Stimulated activated CD8-positive, alpha-beta memory T cell treated with anti-CD3 and anti-CD28 coated beads, Interleukin-15, amount 100 ng/mL, for 48 hours (primary cell): ENCODE measurements around the gene LCE1B.

Experiments
- DNase-seq, 2 donors: peaks; one replicate each; pipeline ENCODE4 v3.0.0-alpha.2; 2020; ENCODE audit warnings: low read depth in 2 of 2

Gene LCE1B

DNA sequence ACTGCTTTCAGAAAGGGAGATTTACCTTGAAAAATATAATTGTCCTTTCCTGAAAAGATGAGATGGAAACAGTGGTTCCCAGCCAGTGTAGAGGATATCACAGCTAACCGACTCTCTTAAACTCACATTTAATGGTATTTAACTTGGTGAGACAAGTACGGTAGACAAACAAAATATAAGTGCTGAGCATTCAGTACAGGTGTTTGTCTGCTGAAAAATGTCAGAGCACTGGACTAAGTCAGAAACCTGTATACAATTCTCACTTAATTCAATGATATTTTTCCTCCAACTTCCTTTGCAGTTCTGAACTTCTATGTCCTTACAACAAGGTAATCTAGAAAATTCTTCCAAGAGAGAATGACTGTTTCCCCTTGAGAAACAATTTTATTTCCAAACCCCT, at the start of gene LCE1B:
Gene LCE1B, plus strand, starts transcription at position 301 of the 400 bp plus-strand sequence. CDS start 476 bp downstream, outside the sequence.
- DNase-seq = no peak

- no peak for DNase-seq
Measured at GRCh38 chr1:152768847-152769533, 42.8 kb upstream of the LCE1B start.

DNA sequence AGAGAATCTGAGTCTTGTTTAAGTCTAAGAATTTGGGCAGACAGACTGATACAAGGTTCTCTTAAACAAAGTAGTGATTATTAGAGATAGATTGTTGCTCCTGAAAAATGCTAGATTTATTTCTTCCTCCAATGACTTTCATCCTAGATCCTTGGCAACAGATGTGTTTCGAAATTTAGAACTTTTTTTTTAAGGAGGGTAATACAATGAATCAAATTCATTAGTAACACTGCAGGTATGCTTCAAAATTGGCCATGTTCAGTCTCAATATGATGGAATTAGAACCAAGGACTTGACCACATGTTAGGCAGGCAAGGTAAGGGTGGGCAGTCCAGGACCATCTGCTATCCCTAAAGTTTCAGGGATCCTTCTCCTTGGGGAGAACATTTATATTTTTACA, 41.4 kb upstream of the LCE1B start:
- DNase-seq = no peak

GRCh38 chr1:152774875-152775274, 36.9 kb upstream of the LCE1B start, which contains the start of gene LCE1F:
TSS of gene LCE1F (plus strand) at chr1:152775140. CDS start at chr1:152776372, 1,232 bp downstream.
- DNase-seq = no peak

- no peak for DNase-seq
Measured at GRCh38 chr1:152776361-152776760, 35.4 kb upstream of the LCE1B start.

DNA sequence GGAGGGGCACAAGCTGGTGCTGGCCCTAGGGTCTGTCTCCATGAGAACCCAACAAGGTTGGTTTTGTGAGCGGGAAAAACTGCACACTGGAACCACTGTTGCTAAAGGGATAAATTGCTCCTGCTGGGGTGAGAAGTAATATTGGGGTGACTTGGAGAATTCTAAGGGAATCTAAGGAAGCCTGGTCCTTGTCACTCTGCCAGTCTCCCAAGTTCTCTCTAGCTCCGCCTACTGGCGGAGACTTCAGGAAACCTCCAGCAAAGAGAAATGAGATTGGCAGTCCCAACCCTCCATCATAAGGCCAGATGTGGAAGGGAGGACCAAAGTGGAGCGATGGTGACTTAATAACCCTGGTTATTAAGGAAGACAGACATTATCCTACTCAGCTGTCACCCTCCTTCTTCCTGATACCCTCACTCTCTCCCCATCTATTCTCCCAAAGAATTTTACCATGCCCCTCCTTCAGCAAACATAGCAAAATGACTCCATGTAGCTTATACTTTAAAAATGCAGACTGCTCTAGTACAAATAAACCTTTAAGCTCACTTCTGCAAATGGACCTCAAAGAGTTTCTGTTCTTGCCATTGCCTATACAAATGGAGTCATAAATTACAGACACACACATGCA, 34.1 kb upstream of the LCE1B start:
- DNase-seq = no peak

GRCh38 chr1:152783095-152783494, 28.7 kb upstream of the LCE1B start:
- DNase-seq = no peak

DNA sequence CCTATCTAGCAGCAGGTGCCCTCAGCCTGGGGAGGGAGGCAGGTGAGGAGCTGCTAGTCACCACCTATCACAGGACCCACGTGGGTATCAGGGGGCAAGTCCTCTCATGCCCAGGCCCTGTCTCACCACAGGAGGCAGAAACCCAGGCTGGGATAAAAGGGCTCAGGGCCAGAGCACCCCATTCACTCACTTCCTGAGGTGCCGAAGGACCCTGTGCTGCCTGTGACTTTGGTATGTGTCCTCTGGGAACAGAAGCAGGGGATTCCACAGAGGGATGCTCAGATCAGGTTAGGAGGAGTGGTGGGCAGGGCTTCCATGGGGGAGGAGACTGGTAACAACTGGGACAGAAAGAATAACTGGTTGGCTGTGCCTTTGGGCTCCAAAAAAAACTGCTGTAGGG, 25.7 kb upstream of the LCE1B start, which contains the start of gene LCE1E:
Gene LCE1E, plus strand, starts transcription at position 181 of the 400 bp plus-strand sequence. CDS start 1,043 bp downstream, outside the sequence.
- no peak for DNase-seq

- DNase-seq = no peak
Measured at GRCh38 chr1:152795686-152796085, 16.1 kb upstream of the LCE1B start.

- DNase-seq = no peak
Measured at GRCh38 chr1:152796421-152796820, 15.3 kb upstream of the LCE1B start, which contains the start of gene LCE1D. TSS of gene LCE1D (plus strand) at chr1:152796721. CDS start at chr1:152797795, 1,074 bp downstream.

DNA sequence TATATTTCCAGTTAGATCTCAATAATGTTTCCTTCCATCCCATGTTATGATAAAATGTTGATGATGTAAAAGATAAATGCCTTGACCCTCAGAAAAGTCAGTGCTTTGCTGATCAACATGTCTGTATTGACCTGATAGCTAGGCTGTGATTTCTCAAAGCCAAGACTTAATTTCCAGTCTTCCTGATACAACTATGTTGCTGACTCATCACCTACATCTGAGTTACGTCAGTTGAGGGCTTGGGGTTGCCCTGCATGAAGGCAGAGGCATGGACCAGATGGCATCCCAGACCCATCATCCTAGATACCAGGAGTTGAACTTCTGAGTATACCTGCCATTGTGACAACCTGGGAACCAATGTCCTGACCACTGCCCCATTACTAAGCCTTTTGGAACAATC, 10.4 kb upstream of the LCE1B start:
- no peak for DNase-seq

- DNase-seq = no peak
Measured at GRCh38 chr1:152806576-152806975, 5.2 kb upstream of the LCE1B start, which contains the start of gene LCE1C. TSS of gene LCE1C (minus strand) at chr1:152806651. CDS start at chr1:152805478, 1,173 bp downstream.

DNA sequence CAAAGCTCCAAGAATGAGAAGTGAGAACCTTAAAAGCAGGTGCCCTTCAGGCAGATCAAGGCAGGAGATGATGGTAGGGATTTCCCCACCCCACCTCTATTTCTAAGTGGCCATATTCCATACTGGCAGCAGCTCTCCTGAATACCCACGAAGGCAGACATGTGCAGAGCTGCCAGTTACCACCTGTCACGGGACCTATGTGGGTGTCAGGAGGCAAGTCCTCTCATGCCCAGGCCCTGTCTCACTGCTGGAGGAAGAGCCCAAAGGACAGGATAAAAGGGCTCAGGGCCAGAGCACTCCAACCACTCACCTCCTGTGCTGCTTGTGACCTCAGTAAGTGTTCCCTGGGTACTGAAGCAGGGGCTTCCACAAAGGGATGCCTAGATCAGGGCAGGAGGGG, 721 bp upstream of the LCE1B start:
- no peak for DNase-seq

- DNase-seq = no peak
Measured at GRCh38 chr1:152817309-152817708, 5.5 kb downstream of the LCE1B start.

GRCh38 chr1:152823294-152823693, 11.5 kb downstream of the LCE1B start:
- DNase-seq = no peak

GRCh38 chr1:152824964-152825363, 13.2 kb downstream of the LCE1B start:
- no peak for DNase-seq

DNA sequence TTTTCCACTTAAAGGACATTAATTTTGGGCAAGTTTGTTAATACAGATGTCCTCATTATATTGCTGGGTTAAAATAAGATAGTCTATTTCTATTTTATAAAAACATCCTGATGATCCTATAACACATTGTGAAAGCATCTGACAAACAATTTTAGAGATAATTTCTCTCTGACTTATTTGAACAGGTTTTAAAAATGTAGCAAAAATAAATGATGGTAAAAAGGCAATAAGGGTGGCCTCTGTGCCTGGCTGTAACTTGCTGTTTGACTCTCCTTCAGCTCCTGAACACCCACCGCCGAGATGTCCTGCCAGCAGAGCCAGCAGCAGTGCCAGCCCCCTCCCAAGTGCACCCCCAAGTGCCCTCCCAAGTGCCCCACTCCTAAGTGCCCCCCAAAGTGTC, 15.4 kb downstream of the LCE1B start, which contains the start of gene LCE1A:
Gene LCE1A, plus strand, starts transcription at position 301 of the 400 bp plus-strand sequence. Its CDS starts 0 bp downstream, at position 301.
- DNase-seq = no peak

DNA sequence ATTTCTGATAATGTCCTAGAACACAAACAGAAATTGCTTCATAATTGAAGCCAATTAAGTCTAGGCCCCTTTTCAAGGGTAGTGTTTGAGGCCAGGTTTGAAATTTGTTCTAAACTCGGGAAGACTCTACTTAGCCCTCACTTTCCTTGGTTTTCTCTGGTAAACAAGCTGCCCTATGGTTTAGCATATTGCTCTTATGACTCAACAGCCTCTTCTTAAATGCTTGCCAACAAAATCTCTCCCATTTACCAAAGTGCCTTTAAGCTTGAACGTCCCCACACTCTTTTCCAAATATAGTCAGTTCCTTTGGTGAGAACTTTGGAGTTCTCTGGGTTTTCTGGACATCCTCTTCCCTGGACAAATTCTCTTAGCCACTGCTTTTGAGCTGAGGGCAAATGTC, 25.1 kb downstream of the LCE1B start:
- DNase-seq = no peak

- DNase-seq = no peak
Measured at GRCh38 chr1:152842556-152842955, 30.8 kb downstream of the LCE1B start, which contains the start of gene LCE6A. TSS of gene LCE6A (plus strand) at chr1:152842856. CDS start at chr1:152843521, 665 bp downstream.

DNA sequence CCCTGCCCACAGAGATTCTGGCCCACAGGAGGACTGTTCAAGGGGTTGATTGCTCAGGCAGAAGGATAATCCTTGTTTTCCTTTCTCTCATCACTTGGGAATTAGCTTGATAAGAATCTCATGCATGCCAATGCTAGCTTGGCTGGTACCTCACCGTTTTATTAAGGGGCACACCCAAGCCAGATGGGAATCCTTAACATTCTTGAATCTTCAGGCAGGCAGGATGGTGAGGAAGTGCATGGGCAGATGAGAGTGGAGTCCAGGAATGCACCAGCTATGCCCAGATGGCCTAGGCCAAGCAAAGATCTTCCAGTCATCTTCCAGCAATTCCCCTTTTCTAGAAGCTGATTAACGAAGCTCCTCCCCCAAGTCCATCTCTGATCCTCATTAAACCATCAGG, 43.9 kb downstream of the LCE1B start:
- DNase-seq = no peak

DNA sequence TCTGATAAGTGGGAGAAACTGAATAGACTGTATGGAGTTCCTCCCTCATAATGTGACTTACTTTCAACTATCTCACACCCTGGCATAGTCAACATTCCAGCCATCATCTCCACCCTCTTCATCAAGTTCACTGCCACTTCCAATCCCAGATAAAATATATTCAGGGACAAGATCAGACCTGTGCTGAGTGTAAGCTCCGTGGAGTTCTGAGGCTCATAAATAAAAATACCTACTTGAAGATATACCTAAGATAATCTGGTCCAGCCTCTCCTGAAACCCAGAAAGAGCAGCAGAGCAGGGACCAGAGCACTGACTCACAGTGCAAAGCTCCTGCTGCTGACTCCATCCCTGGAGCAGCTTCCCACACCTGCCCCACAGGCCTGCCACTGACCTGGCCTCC, 46.3 kb downstream of the LCE1B start:
- no peak for DNase-seq

GRCh38 chr1:152859696-152860095, 47.9 kb downstream of the LCE1B start, which contains the start of gene LCE7A:
TSS of gene LCE7A (plus strand) at chr1:152859996. CDS start at chr1:152860698, 702 bp downstream.
- no peak for DNase-seq

GRCh38 chr1:152860129-152860528, 48.4 kb downstream of the LCE1B start:
- DNase-seq = no peak
